Measurements from ENCODE around the gene SPATS1.
"Not testable (repeated sequence)": the region's sequence is repeated elsewhere in the genome, so short reads cannot be mapped to it uniquely, and the experiment has no call there.

- TF ChIP-seq KAT7 (CRISPR knock-in tag; IDR thresholded peaks at IDR 0.05; ENCODE audit: borderline replicate concordance); ZNF121 (CRISPR knock-in tag; IDR thresholded peaks at IDR 0.05); STAT6 (CRISPR knock-in tag; conservative IDR thresholded peaks at IDR 0.05; ENCODE audit: low read depth); ZNF512 (CRISPR knock-in tag; IDR thresholded peaks at IDR 0.05; ENCODE audit: borderline replicate concordance); NR2C2 (CRISPR knock-in tag; IDR thresholded peaks at IDR 0.05); CTCF (IDR thresholded peaks at IDR 0.05); SMAD4 (CRISPR knock-in tag; IDR thresholded peaks at IDR 0.05); TEAD4 (CRISPR knock-in tag; IDR thresholded peaks at IDR 0.05); ZNF138 (CRISPR knock-in tag; conservative IDR thresholded peaks at IDR 0.05); ATF3 (CRISPR knock-in tag; conservative IDR thresholded peaks at IDR 0.05); ATF6 (CRISPR knock-in tag; IDR thresholded peaks at IDR 0.05): not testable (repeated sequence)
Observed at GRCh38 chr6:44317136-44317631, 25.3 kb upstream of the SPATS1 start.
